Hepatocyte (in vitro differentiated cells): Measurements from ENCODE around the gene GHR.

ENCODE experiments used
- EZH2 ChIP-seq: fragments of 200-600 bp; sonication (generic); IDR thresholded peaks from 2 replicates; pipeline ENCODE4 v1.6.1; 2016; ENCODE audit warnings: antibody characterized with exemption, mild to moderate bottlenecking, borderline replicate concordance
- EZH2phosphoT487 ChIP-seq: fragments of 200-600 bp; sonication (generic); IDR thresholded peaks from one replicate; pipeline ENCODE4 v1.6.1; 2018; ENCODE audit warnings: antibody characterized with exemption, mild to moderate bottlenecking, low read depth, moderate library complexity; ENCODE audit not compliant: unreplicated experiment, severe bottlenecking
- TF ChIP-seq, protein P1 (sequence below): fragments of 200-600 bp; sonication (generic); IDR thresholded peaks from 2 replicates; pipeline ENCODE4 v1.5.1; 2016; ENCODE audit warnings: antibody characterized with exemption, mild to moderate bottlenecking; ENCODE audit not compliant: poor library complexity

DNA sequence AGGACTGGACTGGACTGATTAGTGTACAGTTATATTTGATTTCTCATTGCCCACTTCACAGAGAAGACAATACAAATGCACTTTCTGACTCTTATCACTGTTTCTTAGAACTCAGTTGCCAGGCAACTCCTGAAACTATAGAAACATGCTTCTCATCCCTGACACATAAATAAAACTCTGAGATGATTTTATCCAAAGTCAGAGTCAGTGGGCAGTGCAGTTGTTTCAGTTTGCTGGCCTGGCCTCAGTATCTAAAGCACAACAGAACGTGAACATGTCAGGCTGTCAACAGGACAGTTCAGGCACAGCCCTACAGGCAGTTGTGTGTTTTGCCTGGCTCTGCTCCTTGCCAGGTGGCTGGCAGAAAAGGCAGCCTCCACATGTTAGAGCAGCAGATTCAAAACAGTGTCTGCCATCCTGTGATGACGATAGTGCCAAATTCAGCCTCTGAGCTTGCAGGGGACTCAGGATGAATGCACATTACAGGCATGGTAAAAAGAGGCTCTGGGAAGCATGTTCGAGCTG, 268.2 kb downstream of the GHR start:
- TF ChIP-seq, protein P1, sequence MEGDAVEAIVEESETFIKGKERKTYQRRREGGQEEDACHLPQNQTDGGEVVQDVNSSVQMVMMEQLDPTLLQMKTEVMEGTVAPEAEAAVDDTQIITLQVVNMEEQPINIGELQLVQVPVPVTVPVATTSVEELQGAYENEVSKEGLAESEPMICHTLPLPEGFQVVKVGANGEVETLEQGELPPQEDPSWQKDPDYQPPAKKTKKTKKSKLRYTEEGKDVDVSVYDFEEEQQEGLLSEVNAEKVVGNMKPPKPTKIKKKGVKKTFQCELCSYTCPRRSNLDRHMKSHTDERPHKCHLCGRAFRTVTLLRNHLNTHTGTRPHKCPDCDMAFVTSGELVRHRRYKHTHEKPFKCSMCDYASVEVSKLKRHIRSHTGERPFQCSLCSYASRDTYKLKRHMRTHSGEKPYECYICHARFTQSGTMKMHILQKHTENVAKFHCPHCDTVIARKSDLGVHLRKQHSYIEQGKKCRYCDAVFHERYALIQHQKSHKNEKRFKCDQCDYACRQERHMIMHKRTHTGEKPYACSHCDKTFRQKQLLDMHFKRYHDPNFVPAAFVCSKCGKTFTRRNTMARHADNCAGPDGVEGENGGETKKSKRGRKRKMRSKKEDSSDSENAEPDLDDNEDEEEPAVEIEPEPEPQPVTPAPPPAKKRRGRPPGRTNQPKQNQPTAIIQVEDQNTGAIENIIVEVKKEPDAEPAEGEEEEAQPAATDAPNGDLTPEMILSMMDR, result no peak
- no peak for TF ChIP-seq EZH2phosphoT487
- no peak for TF ChIP-seq EZH2
